Measurements from ENCODE around the gene TMEM178B. TPM values are rescaled to one million over a fixed set of nuclear protein-coding genes. Genes with fewer than 3 reads are reported as not detected.

The TMEM178B gene
- total and polyA plus RNA-seq, 2 of the 4 experiments (the other 2 are of a cell fraction): under 0.01 to 0.05 TPM

DNA sequence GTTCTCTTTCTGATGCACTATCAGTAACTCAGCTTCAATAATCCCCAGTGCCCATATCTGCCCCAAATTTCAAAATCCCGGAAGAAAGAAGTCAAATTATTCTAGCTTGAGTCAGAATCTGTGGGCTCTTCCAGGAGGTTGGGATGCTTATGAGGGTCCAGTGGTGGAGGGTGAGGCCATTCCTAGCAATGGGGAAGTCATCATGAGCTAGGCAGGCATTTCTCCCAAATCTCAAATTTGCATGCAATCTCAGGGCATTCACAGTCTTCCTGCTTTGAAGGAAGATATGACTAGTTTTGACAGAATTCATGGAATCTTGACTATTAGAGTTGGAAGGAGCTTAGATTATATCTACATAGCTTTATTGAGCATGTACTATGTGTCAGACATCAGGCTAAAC lies 313.0 kb downstream of the TMEM178B start:
- dilution Hi-C loops (cut with HindIII; ENCODE audit: low sequenced_read_pairs, unreplicated experiment) (no loop called here), intact Hi-C loops (cut with micrococcal nuclease) (no loop called here), in situ Hi-C loops (cut with MboI; ENCODE audit: low sequenced_read_pairs) (no loop called here)
- Histone ChIP-seq H3K36me3 (ENCODE audit: control insufficient read depth, insufficient read depth, low read length) (no peaks in the 10 kb centered on the region), H3K4me1 (ENCODE audit: control insufficient read depth, insufficient read depth, low read length) (no peaks in the 10 kb centered on the region), H2BK15ac (ENCODE audit: low read depth, low read length) (no peak overlapping the region), H4K5ac (ENCODE audit: low read depth, low read length) (no peak overlapping the region), H3K27ac (ENCODE audit: insufficient read depth, low read length) (no peak overlapping the region), H2BK5ac (ENCODE audit: low read depth, low read length, poor library complexity, severe bottlenecking) (no peak overlapping the region), H4K8ac (ENCODE audit: low read depth in 2 of 2, low read length in 2 of 2) (no peak overlapping the region), H4K20me1 (ENCODE audit: insufficient read depth, low read length) (no peaks in the 10 kb centered on the region), H3K27me3 (ENCODE audit: control insufficient read depth, insufficient read depth, low read length) (no peaks in the 10 kb centered on the region), H2BK120ac (ENCODE audit: low read depth, low read length) (no peak overlapping the region), H3K4ac (ENCODE audit: low read depth, low read length) (no peak overlapping the region), H4K91ac (ENCODE audit: insufficient read depth, low read depth, low read length) (no peak overlapping the region), H3K23ac (ENCODE audit: low read depth, low read length) (no peak overlapping the region), H3K9ac (ENCODE audit: low read depth, low read length) (no peak overlapping the region), H3K9me3 (ENCODE audit: control insufficient read depth, insufficient read depth, low read length) (peaks cover 9% of the 10 kb centered on the region; the same call in 1 of the 2 replicates), H3K79me1 (ENCODE audit: low read depth in 1 of 2, low read length in 2 of 2) (no peaks in the 10 kb centered on the region), H3K4me2 (ENCODE audit: low read depth, low read length) (no peak overlapping the region), H3K9me1 (ENCODE audit: insufficient read depth, low read length) (no peaks in the 10 kb centered on the region), H2AK9ac (replicated peaks; ENCODE audit: low read depth, low read length, poor library complexity) (no peak overlapping the region), H3K56ac (ENCODE audit: extremely low read depth, insufficient read depth, low read length) (no peak overlapping the region), H2AK5ac (ENCODE audit: low read depth, low read length) (no peak overlapping the region), H3K18ac (ENCODE audit: low read depth, low read length) (no peak overlapping the region), H2BK20ac (ENCODE audit: low read depth, low read length) (no peak overlapping the region), H2AFZ (replicated peaks; ENCODE audit: low read length, poor library complexity) (no peak overlapping the region), H3K4me3 (ENCODE audit: insufficient read depth, low read depth, low read length) (no peak overlapping the region), H3K14ac (replicated peaks; ENCODE audit: low read depth, low read length) (no peak overlapping the region)
- POLR2A ChIA-PET (ENCODE audit: unreplicated experiment): no interaction called here
- no peak for DNase-seq
- ATAC-seq (ENCODE audit: low read depth): no peak
- CTCF ChIA-PET: no interaction called here
- no TSS peak for BruUV-seq (replicated peaks)
- no CpG with 5 or more reads among the region's 1 CpG for WGBS, 2 experiments (ENCODE audit: extremely low coverage in 2 of 2, insufficient read length in 1 of 2)
- TF ChIP-seq CHD1 (IDR thresholded peaks at IDR 0.05; ENCODE audit: low read depth, low read length) (no peak), BHLHE40 (IDR thresholded peaks at IDR 0.05; ENCODE audit: low read depth, low read length) (no peak)

Data from IMR-90 (cell line).